ENCODE data around the gene RFPL4AL1.
"Not testable (repeated sequence)": the region's sequence is repeated elsewhere in the genome, so short reads cannot be mapped to it uniquely, and the experiment has no call there.

DNA sequence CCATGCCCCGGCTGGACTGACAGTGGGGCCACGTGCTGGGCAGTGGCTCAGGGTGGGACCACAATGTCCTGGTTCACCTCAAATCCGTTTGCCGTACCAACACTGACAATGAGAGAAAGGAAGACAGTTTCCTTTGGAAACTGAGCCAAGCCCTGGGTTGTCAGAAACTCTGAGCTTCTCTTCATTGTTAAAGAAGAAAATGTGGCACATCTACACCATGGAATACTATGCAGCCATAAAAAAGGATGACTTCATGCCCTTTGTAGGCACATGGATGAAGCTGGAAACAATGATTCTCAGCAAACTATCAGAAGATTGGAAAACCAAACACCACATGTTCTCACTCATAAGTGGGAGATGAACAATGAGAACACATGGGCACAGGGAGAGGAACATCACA, 12.1 kb upstream of the RFPL4AL1 start:
- TF ChIP-seq POLR2A (IDR thresholded peaks at IDR 0.05; ENCODE audit: low read depth, low read length); TAF1 (IDR thresholded peaks at IDR 0.05; ENCODE audit: borderline replicate concordance, low read depth, low read length); POLR2AphosphoS5 (IDR thresholded peaks at IDR 0.05; ENCODE audit: low read depth, low read length): not testable (repeated sequence)
